Activated CD4-positive, alpha-beta T cell treated with anti-CD3 and anti-CD28 coated beads, Interleukin-2, amount 50 U/mL, for 16 hours (primary cell): ENCODE measurements around the gene C3orf49.
A peak's percentile ranks its signal among the peaks of the same experiment; 100 is the strongest.

Source experiments
- DNase-seq: peaks from one replicate; pipeline ENCODE4 v3.0.0-alpha.2; 2020

C3orf49 gene

GRCh38 chr3:63892773-63893352 is 73.8 kb downstream of the C3orf49 start:
- DNase-seq, result no peak

GRCh38 chr3:63895422-63896189 is 76.5 kb downstream of the C3orf49 start:
- peak; percentile 27 for DNase-seq

GRCh38 chr3:63896332-63897030 is 77.4 kb downstream of the C3orf49 start:
- DNase-seq, result no peak
